Measurements from ENCODE around the gene TTC34.

TTC34 gene

GRCh38 chr1:2611621-2612437 lies 189.7 kb downstream of the TTC34 start:
- no peak for TF ChIP-seq CTCF (conservative IDR thresholded peaks at IDR 0.05; ENCODE audit: low read length)
- no peak overlapping the region for H3K4me3 ChIP-seq (ENCODE audit: low read length)
- no peak for DNase-seq (ENCODE audit: low read depth)

- no peak for TF ChIP-seq CTCF (conservative IDR thresholded peaks at IDR 0.05; ENCODE audit: low read length)
- H3K4me3 ChIP-seq (ENCODE audit: low read length): no peak overlapping the region
- no peak for DNase-seq (ENCODE audit: low read depth)
Observed at GRCh38 chr1:2611031-2611501, 190.4 kb downstream of the TTC34 start.

GRCh38 chr1:2610036-2610959 lies 191.2 kb downstream of the TTC34 start:
- peak; percentile 5 for DNase-seq (ENCODE audit: low read depth)
- no peak overlapping the region for H3K4me3 ChIP-seq (ENCODE audit: low read length)
- TF ChIP-seq CTCF (conservative IDR thresholded peaks at IDR 0.05; ENCODE audit: low read length): no peak

GRCh38 chr1:2609319-2610035 lies 192.0 kb downstream of the TTC34 start:
- no peak for DNase-seq (ENCODE audit: low read depth)
- no peak for TF ChIP-seq CTCF (conservative IDR thresholded peaks at IDR 0.05; ENCODE audit: low read length)
- H3K4me3 ChIP-seq (ENCODE audit: low read length): no peak overlapping the region

- no peak for TF ChIP-seq CTCF (conservative IDR thresholded peaks at IDR 0.05; ENCODE audit: low read length)
- H3K4me3 ChIP-seq (ENCODE audit: low read length): no peak overlapping the region
- no peak for DNase-seq (ENCODE audit: low read depth)
Observed at GRCh38 chr1:2607641-2608091, 193.8 kb downstream of the TTC34 start.

- no peak for DNase-seq (ENCODE audit: low read depth)
- H3K4me3 ChIP-seq (ENCODE audit: low read length): no peak overlapping the region
- no peak for TF ChIP-seq CTCF (conservative IDR thresholded peaks at IDR 0.05; ENCODE audit: low read length)
Observed at GRCh38 chr1:2606881-2607621, 194.4 kb downstream of the TTC34 start.
